Measurements from ENCODE around the gene RUFY1. TPM values are rescaled to one million over a fixed set of nuclear protein-coding genes. Genes with fewer than 3 reads are reported as not detected.

The RUFY1 gene
- total RNA-seq, 6 experiments from 2014 or later = 34.3 to 37.2 (median 36.0) TPM

GRCh38 chr5:179608131-179608581 lies 57.8 kb downstream of the RUFY1 start:
- peaks cover 38% of the 10 kb centered on the region for H3K4me1 Mint-ChIP-seq (ENCODE audit: low read depth)
- peaks cover 38% of the 10 kb centered on the region for H3K36me3 Mint-ChIP-seq (ENCODE audit: low read depth)
- peak overlapping the region; percentile 48 for H3K27ac Mint-ChIP-seq
- no peak for DNase-seq
- H3K9me3 Mint-ChIP-seq = peaks cover 8% of the 10 kb centered on the region; the same call in 1 of the 2 replicates
- TF ChIP-seq CTCF (IDR thresholded peaks at IDR 0.05) = no peak
- peaks cover 47% of the 10 kb centered on the region for H3K27me3 Mint-ChIP-seq (ENCODE audit: insufficient read depth)
- no peak overlapping the region for H3K4me3 Mint-ChIP-seq

GRCh38 chr5:179609834-179610108 lies 59.4 kb downstream of the RUFY1 start:
- H3K4me1 Mint-ChIP-seq (ENCODE audit: low read depth) = peaks cover 50% of the 10 kb centered on the region
- H3K4me3 Mint-ChIP-seq = peak overlapping the region; percentile 50
- no peak for TF ChIP-seq CTCF (IDR thresholded peaks at IDR 0.05)
- peaks cover 44% of the 10 kb centered on the region for H3K27me3 Mint-ChIP-seq (ENCODE audit: insufficient read depth)
- H3K36me3 Mint-ChIP-seq (ENCODE audit: low read depth) = peaks cover 54% of the 10 kb centered on the region
- no peak for DNase-seq
- peak overlapping the region; percentile 70 for H3K27ac Mint-ChIP-seq
- H3K9me3 Mint-ChIP-seq = peaks cover 8% of the 10 kb centered on the region; the same call in 1 of the 2 replicates

- Mint-ChIP-seq H3K9me3 (peaks cover 8% of the 10 kb centered on the region; the same call in 1 of the 2 replicates), H3K27me3 (ENCODE audit: insufficient read depth) (peaks cover 42% of the 10 kb centered on the region), H3K4me3 (no peak overlapping the region; the same call in 1 of the 2 replicates), H3K4me1 (ENCODE audit: low read depth) (peaks cover 51% of the 10 kb centered on the region), H3K36me3 (ENCODE audit: low read depth) (peaks cover 56% of the 10 kb centered on the region), H3K27ac (peak overlapping the region; percentile 18)
- TF ChIP-seq CTCF (IDR thresholded peaks at IDR 0.05) = no peak
- no peak for DNase-seq
Observed at GRCh38 chr5:179610109-179610902, 60.0 kb downstream of the RUFY1 start.

- TF ChIP-seq CTCF (IDR thresholded peaks at IDR 0.05) = no peak
- Mint-ChIP-seq H3K9me3 (peaks cover 3% of the 10 kb centered on the region; the same call in 1 of the 2 replicates), H3K4me1 (ENCODE audit: low read depth) (peaks cover 50% of the 10 kb centered on the region), H3K36me3 (ENCODE audit: low read depth) (peaks cover 56% of the 10 kb centered on the region), H3K4me3 (no peak overlapping the region; the same call in 1 of the 2 replicates), H3K27me3 (ENCODE audit: insufficient read depth) (peaks cover 37% of the 10 kb centered on the region), H3K27ac (peak overlapping the region; percentile 18)
- no peak for DNase-seq
Observed at GRCh38 chr5:179610903-179611265, 60.5 kb downstream of the RUFY1 start.

- Mint-ChIP-seq H3K4me1 (ENCODE audit: low read depth) (peaks cover 70% of the 10 kb centered on the region), H3K36me3 (ENCODE audit: low read depth) (peaks cover 74% of the 10 kb centered on the region), H3K4me3 (no peak overlapping the region; the same call in 1 of the 2 replicates), H3K27me3 (ENCODE audit: insufficient read depth) (peaks cover 30% of the 10 kb centered on the region), H3K27ac (peak overlapping the region; percentile 68), H3K9me3 (no peaks in the 10 kb centered on the region)
- no peak for TF ChIP-seq CTCF (IDR thresholded peaks at IDR 0.05)
- no peak for DNase-seq
Observed at GRCh38 chr5:179612577-179613459, 62.5 kb downstream of the RUFY1 start.
